Left ventricle myocardium superior (tissue), 1 donor: ENCODE measurements around the gene PTX4. TPM values are rescaled to one million over a fixed set of nuclear protein-coding genes. Genes with fewer than 3 reads are reported as not detected.
"Not testable (repeated sequence)": the region's sequence is repeated elsewhere in the genome, so short reads cannot be mapped to it uniquely, and the experiment has no call there.

Source experiments
- ATAC-seq: fragments of 200-7000 bp; cut with Tn5 transposase; one replicate; pipeline ENCODE4 v1.9.1; 2020; ENCODE audit warnings: mild to moderate bottlenecking, moderate library complexity
- DNase-seq: peaks from one replicate; pipeline ENCODE4 v3.0.0-alpha.2; 2020
- intact Hi-C: fragments of 100-400 bp; cut with micrococcal nuclease; formaldehyde crosslinking; loops from one replicate; pipeline ENCODE4 v1.11.0; 2022
- total RNA-seq: library from RNA; stranded (reverse); fragmentation: NEBNext Ultra II Directional; extraction: Animal tissue kit (Norgen Biotek cat#: 25700); gene quantifications from one replicate; pipeline ENCODE4 v1.2.1, GENCODE V29; 2021
- donor health status: DM: no; HTN: yes; CAD: no; lungs with severe emphysema.

Gene PTX4
- total RNA-seq, 1 donor from 2014 or later, result not detected

- no peak for DNase-seq
- no peak for ATAC-seq
- intact Hi-C loops, result no loop called here
Measured at GRCh38 chr16:1489077-1489476, 333 bp upstream of the PTX4 start.

DNA sequence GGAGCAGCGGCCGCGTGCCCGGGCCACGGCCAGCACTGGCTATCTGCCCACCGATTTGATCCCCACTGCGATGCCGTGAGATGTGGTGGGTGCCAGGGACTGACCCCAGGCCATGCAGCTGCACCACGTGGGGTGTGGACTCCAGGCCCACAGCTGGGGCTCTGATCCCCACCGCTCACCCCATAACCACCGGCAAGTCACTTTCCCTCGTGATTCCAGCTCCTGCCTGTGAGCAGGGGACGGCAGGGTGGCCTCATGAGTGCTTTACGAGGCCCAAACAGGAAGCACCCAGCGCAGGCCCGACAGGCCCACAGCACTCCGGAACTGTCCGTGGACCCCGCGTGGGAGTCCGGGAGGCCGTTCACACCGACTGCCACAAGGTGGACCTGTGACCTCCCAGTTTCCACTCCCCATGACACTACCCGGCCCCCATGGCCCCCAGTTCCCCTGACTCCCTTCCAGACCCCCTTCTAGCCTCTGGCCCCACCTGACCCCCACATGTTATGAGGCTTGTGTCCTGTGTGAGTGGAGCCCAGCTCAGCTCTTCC, 616 bp downstream of the PTX4 start:
- intact Hi-C loops, result no loop called here
- ATAC-seq (no peak), DNase-seq (peak; percentile 15)

GRCh38 chr16:1487395-1488053, 1.2 kb downstream of the PTX4 start:
- no peak for ATAC-seq
- intact Hi-C loops, result no loop called here
- peak; percentile 24 for DNase-seq

DNA sequence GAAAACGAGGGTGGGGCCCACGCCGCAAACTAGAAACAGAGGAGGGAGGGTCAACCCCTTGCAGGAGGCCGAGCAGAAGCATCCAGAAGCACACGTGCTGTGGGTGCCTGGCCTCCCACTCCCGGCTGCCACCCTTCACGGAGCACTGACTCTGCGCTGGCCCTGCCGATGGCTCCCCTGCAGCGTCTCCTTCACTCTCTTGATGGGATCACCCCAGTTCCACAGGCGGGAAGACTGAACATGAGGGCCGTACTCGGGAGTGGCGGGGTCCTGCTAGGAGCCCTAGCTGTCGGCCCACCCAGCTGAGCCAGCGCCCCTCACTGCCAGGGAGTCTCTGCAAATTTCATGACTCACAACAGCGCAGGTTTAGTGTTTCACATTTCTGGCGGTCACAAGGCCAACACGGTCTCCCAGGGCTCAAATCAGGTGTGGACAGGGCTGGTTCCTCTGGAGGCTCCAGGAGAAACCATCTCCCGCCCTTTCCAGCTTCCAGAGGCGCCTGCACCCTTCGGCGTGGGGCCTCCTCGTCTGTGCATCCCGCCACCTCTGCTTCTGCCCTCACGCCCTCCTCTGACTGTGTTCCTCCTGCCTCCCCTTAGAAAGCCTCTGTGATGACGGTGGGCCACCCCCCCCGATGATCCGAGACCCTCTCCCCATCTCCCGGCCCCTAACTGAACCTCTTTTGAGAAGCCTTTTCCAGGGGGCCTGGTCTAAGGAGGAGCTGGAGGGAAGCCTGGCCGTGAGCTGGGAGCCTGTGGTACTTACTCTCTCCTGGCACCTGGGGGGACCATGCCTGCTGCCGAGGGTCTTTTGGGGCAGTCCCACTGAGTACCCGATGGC, 2.0 kb downstream of the PTX4 start:
- intact Hi-C loops, result no loop called here
- ATAC-seq (no peak), DNase-seq (peak; percentile 22)

- no peak for ATAC-seq
- intact Hi-C loops, result no loop called here
- DNase-seq, result no peak
Measured at GRCh38 chr16:1485847-1486496, 2.8 kb downstream of the PTX4 start.

DNA sequence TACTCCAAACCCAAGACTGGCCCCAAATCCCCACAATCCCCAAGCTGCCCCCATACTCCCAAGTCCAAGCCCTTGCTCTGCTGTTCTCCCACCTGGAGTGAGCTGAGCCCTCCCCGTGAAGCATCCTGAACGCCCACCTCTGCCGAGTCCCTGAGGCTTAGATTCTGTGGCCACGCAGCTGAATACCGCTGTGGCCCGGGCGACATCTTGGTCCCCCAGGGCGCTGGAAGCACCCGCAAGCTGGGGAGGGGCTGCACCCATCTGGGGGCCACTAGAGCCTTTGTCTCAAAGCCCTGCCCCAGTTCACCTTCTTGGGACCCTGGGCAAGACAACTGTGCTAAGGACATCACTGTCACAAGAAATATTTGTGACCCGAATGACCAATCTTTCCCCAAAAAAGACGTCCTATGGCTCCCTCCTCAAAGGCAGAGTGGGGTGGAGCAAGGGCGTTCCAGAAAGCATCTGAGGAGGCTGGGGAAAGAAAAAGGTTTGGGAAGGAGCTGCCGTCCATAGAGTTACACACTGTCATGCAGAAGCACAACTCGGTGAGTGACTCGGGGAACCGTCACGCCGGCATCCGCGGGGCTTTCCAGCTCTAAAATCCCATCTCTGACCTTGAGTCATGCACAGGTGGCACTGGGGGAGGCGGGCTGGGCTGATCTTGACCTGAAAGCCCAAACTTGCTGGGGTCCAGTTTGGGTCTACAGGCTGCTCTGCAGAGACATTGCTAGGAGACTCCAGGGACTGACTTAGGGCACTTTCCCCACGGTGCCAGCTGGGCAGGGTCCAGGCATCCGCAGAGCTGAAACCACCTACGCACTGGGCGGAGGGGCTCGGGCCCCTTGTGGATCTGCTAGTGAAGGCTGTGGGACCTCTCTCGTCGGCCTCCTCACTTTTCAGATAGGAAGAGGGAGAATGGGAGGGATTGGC, 6.6 kb downstream of the PTX4 start:
- no peak for DNase-seq
- intact Hi-C loops, result no loop called here
- no peak for ATAC-seq

- ATAC-seq, DNase-seq, intact Hi-C loops: not testable (repeated sequence)
Measured at GRCh38 chr16:1478937-1479336, 9.8 kb downstream of the PTX4 start.

GRCh38 chr16:1477033-1477432, 11.7 kb downstream of the PTX4 start:
- DNase-seq, result no peak
- intact Hi-C loops, result no loop called here
- ATAC-seq, result no peak

GRCh38 chr16:1475552-1476114, 13.1 kb downstream of the PTX4 start:
- ATAC-seq, result no peak
- peak; percentile 30 for DNase-seq
- intact Hi-C loops, result no loop called here

- intact Hi-C loops, result no loop called here
- ATAC-seq (peak; percentile 98), DNase-seq (peak; percentile 97)
Measured at GRCh38 chr16:1474796-1475551, 13.8 kb downstream of the PTX4 start, which contains the start of gene CLCN7. Gene CLCN7 (minus strand): TSS chr16:1475028. CDS start chr16:1474974, 54 bp downstream.

- ATAC-seq (no peak), DNase-seq (peak; percentile 32)
- intact Hi-C loops, result no loop called here
Measured at GRCh38 chr16:1474082-1474795, 14.5 kb downstream of the PTX4 start.

DNA sequence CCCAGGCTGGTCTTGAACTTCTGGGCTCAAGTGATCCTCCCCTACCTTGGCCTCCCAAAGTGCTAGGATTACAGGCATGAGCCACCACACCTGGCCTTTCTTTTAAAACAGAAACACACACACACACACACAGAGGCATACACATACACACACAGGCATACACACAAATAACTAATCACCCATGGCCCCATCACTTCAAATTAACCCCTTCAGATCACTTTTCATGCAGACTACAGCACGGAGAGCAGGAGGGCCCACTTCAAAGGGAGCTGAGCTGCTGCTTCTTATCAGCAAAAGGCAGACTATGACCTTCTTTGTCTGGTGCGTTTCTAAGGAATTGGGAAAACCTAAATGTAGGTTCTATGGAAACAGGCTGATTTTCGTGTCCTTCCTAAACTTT, 15.8 kb downstream of the PTX4 start:
- intact Hi-C loops, result no loop called here
- DNase-seq (no peak), ATAC-seq (no peak)

- intact Hi-C loops, result no loop called here
- no peak for DNase-seq
Measured at GRCh38 chr16:1471569-1472194, 17.1 kb downstream of the PTX4 start.

DNA sequence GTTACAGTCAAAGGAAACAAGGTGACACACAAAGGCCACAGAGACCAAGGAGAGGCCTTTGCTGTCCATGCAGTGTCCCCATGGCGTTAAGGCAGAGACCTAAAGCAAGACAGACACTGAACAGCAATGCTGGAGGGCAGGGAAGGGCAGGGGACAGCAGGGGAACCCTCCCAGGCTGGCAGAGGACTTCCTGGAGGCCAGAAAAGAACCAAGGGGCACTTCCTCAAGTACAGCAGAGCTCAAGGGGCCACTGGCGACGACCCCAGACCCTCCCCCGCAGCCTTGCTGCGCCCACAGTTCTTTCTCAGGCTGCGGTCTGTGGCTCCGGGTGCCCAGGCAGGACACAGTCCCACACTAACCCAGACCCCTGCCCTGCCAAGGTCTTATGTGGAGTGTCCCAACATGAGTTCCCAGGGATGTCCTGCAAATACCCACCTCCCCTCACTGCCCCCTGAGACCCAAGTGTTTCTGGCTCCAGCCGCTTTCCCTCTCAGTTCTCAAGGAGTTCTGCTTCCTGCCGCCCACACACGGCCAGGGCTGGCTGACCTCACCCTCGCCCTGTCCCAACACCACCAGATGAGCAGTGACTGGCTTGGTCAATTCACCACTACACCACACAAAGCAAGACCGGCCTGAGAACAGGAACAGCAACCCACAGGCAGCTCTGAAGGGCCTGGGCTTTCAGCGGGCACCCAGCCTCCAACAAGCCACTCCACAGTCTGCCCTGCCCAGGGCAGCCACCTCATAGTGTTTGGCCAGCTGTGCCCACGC, 18.1 kb downstream of the PTX4 start:
- DNase-seq (peak; percentile 49), ATAC-seq (no peak)
- intact Hi-C loops, result no loop called here

More at GRCh38 chr16:1471569-1472194, 17.1 kb downstream of the PTX4 start:
- ATAC-seq, result no peak

DNA sequence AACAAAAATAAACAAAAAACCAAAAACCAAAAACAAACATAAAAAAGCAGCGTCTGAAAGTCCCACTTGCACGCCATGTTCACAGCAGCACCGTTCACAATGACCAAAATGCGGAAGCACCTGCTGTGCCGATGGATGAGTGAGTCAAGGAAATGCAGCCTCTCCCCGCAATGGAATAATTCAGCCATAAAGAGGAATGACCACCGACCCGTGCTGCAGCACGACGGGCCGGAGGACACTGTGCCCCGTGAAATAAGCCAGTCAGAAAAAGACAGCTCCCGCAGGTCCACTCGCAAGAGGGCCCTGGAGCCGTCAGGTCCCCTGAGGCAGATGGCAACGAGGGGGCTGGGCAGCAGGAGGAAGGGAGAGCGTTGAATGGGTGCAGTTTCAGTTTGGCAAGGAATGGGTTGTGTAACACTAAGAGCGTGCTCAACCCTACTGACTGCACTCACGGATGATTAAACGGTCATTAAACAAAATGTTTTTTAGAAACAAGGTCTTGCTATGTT, 19.0 kb downstream of the PTX4 start:
- intact Hi-C loops, result no loop called here
- ATAC-seq (no peak), DNase-seq (peak; percentile 29)

GRCh38 chr16:1469141-1469540, 19.6 kb downstream of the PTX4 start:
- intact Hi-C loops, DNase-seq, ATAC-seq: not testable (repeated sequence)
